Neural progenitor cell (in vitro differentiated cells): Measurements from ENCODE around the gene UBE3C.

ENCODE experiments used
- EZH2 ChIP-seq: fragments of 200-600 bp; sonication (generic); IDR thresholded peaks from 2 replicates; pipeline ENCODE4 v1.6.1; 2017; ENCODE audit warnings: antibody characterized with exemption, mild to moderate bottlenecking, moderate library complexity
- EZH2phosphoT487 ChIP-seq: fragments of 200-600 bp; sonication (generic); IDR thresholded peaks from 2 replicates; pipeline ENCODE4 v1.6.1; 2017; ENCODE audit warnings: antibody characterized with exemption
- TF ChIP-seq, protein P1 (sequence below): fragments of 200-600 bp; sonication (generic); IDR thresholded peaks from 2 replicates; pipeline ENCODE4 v1.5.1; 2017; ENCODE audit warnings: antibody characterized with exemption, mild to moderate bottlenecking

GRCh38 chr7:157292770-157293412 lies 154.2 kb downstream of the UBE3C start:
- TF ChIP-seq, protein P1, sequence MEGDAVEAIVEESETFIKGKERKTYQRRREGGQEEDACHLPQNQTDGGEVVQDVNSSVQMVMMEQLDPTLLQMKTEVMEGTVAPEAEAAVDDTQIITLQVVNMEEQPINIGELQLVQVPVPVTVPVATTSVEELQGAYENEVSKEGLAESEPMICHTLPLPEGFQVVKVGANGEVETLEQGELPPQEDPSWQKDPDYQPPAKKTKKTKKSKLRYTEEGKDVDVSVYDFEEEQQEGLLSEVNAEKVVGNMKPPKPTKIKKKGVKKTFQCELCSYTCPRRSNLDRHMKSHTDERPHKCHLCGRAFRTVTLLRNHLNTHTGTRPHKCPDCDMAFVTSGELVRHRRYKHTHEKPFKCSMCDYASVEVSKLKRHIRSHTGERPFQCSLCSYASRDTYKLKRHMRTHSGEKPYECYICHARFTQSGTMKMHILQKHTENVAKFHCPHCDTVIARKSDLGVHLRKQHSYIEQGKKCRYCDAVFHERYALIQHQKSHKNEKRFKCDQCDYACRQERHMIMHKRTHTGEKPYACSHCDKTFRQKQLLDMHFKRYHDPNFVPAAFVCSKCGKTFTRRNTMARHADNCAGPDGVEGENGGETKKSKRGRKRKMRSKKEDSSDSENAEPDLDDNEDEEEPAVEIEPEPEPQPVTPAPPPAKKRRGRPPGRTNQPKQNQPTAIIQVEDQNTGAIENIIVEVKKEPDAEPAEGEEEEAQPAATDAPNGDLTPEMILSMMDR, result no peak
- TF ChIP-seq EZH2phosphoT487 (no peak), EZH2 (no peak)
